NCI-H128 (cell line): ENCODE measurements around the gene RBM23.
"Not testable (repeated sequence)": the region's sequence is repeated elsewhere in the genome, so short reads cannot be mapped to it uniquely, and the experiment has no call there.

Experiments
- DNase-seq: peaks from one replicate; lab custom pipeline; 2025; ENCODE audit not compliant: unreplicated experiment; lab: John Stamatoyannopoulos, UW

RBM23 gene

DNA sequence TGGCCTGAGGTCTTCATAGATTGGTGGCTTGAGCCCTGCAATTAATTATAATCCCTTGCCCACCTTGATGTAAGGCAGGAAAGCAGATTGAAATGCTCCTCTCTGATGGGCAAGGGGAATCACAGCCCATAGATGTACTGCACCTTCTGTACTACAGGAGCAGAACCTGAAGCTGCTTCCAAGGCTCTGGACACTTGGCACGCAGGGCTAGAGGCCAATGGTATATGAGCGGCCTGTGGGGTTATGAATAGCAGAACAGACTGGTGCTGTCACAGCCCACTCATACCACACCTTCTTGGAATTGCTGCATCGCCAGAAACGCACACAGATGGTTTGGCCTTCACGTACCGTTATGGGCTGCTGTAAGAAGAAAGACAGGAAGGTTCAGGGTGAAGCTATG is 1.7 kb upstream of the RBM23 start:
- no peak for DNase-seq

DNA sequence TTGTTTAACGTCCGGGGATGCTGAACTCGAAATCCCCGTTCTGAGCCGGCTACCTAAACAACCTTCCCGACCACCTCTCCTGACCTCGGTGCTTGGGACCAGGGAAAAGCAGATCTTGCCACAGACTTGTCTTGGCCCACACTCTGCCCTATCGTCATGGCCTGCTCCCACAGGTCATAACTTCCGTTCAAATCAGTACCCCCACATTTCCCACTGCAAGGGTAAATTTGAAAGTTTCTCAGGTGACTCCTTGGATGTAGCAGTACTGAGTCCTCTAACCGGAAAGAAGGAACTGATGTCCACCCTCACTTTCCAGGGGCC is 612 bp upstream of the RBM23 start:
- DNase-seq, result no peak

GRCh38 chr14:22915886-22916521 is 2.9 kb downstream of the RBM23 start:
- no peak for DNase-seq

- DNase-seq, result not testable (repeated sequence)
Measured at GRCh38 chr14:22914836-22915235, 4.1 kb downstream of the RBM23 start.

GRCh38 chr14:22910916-22911315 is 8.0 kb downstream of the RBM23 start:
- DNase-seq, result no peak

GRCh38 chr14:22908601-22909000 is 10.3 kb downstream of the RBM23 start:
- DNase-seq, result no peak

DNA sequence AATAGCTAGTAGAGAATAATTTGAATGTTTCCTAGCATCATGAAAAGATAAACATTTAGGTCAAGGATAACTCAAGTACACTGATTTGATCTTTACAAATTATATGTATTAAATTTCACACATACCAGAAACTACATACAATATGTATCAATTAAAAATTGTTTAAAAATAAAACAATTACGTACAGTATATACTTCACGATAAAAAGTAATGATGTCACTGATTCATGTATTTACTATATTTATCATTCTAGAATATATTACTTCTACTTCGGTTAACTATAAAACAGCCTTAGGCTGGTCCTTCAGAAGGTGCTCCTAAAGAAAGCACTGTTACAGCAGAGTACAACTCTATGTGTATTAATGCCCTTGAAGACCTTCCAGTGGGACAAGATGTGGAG is 11.5 kb downstream of the RBM23 start:
- no peak for DNase-seq

DNA sequence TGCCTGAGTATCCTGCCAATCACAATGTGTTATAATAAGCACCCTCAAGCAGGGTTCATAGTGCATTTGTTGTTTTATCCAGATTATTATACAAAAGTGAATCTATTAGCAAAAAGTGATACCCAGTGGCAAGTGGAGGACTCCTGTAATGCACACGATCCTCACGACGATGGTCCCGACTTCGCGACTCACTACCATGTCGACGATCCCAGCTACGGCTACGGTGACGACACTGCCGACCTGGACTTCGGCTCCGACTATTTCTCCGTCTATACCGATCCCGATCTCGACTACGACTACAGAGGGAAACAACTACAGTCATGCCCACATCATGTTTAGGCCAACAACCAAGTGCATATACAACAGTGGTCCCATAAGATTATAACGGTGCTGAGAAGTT is 12.9 kb downstream of the RBM23 start:
- no peak for DNase-seq

DNA sequence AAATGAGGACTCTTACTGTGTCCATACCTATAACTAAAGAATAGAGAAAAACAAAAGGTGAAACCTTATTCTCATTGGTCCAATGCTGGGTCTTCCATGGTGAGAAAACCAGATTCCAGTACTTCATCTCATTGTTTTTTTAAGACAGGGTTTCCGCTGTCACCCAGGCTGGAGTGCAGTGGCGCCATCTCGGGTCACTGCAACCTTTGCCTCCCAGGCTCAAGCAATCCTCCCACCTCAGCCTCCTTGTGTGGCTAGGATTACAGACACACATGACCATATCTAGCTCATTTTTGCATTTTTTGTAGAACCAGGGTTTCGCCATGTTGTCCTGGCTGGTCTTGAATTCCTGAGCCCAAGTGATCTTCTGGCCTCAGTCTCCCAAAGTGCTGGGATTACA is 13.3 kb downstream of the RBM23 start:
- DNase-seq, result no peak

- no peak for DNase-seq
Measured at GRCh38 chr14:22903742-22904087, 15.2 kb downstream of the RBM23 start.

DNA sequence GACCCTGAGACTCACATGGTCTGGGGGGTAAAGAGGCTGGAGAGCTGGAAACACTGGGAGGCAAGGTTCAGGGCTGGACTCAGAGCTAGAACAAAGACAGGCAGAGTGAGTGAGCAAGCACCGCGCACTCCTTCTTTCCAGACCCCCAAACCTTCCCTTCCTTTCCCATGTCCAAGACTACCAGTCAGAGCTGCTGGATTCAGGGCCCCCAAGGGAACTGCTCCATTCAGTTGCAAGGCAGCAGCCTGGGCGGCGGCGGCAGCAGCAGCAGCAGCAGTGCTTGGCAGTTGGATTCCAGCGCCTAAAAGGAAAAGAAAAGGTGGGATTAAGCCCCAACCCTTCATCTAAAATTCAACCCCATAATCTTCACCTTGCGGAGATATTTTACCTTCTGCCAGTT is 17.1 kb downstream of the RBM23 start:
- DNase-seq, result no peak

GRCh38 chr14:22900081-22900799 is 18.7 kb downstream of the RBM23 start:
- DNase-seq, result no peak

- DNase-seq, result no peak
Measured at GRCh38 chr14:22898302-22899090, 20.5 kb downstream of the RBM23 start.

DNA sequence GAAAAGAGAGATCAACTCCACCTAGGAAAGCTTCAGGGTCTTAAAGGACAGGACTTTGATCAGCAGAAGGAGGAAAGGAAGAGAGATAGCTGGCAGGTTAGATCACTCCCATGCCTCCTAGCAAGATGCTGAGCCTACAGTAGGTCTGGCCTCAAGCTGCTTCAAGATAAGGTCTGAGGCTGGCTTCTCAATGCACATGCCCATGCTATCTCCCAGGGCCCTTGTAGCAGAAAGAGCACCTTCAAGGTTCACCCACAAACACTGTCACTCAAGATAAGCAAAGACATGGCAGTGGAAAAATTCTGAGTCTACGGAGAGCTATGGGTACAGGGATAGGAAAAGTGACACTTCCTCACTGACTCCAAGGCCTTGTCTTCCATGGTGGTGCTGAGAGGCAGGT is 21.6 kb downstream of the RBM23 start:
- DNase-seq, result no peak

DNA sequence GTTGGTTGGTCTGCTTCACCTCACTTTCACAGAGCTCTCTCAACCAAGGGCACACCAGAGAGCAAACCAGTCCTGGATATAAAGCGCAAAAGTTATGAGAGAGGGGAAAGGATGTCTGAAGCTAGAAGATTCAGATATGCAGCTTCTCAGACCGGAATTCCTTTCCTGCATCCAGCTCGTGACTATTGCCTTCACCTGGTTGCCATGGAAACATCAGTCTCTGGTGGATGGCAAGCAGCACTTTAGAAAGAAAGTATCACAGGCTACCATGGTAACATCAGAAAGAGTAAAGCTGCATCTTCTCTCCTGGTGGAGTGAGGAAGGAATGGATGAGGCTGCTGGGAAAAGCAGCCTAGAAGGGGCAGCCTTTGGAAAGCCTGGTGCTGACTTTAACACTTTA is 22.2 kb downstream of the RBM23 start:
- DNase-seq, result no peak

- DNase-seq, result no peak
Measured at GRCh38 chr14:22896356-22896755, 22.6 kb downstream of the RBM23 start.

- no peak for DNase-seq
Measured at GRCh38 chr14:22895402-22895801, 23.5 kb downstream of the RBM23 start.

- no peak for DNase-seq
Measured at GRCh38 chr14:22893706-22894105, 25.2 kb downstream of the RBM23 start.

- no peak for DNase-seq
Measured at GRCh38 chr14:22892488-22892887, 26.5 kb downstream of the RBM23 start.

DNA sequence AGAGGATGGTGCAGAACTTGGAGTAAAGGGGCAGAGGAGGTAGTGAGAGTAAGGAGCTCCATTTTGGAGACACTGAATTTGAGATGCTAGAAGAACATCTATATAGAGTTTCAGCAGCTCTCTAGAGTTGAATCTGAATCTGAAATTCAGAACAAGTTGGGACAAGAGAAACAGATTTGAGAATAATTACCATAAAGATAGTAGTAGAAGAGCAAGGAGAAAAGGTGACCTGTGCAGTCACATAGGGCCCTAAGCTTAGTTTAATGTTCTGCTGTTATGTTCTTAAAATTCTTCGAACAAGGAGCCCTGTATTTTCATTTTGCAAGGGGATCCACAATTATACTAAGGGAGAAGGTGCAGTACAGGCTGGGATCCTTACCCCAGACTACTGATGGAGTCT is 28.5 kb downstream of the RBM23 start:
- DNase-seq, result no peak

- DNase-seq, result no peak
Measured at GRCh38 chr14:22888662-22889061, 30.3 kb downstream of the RBM23 start.

DNA sequence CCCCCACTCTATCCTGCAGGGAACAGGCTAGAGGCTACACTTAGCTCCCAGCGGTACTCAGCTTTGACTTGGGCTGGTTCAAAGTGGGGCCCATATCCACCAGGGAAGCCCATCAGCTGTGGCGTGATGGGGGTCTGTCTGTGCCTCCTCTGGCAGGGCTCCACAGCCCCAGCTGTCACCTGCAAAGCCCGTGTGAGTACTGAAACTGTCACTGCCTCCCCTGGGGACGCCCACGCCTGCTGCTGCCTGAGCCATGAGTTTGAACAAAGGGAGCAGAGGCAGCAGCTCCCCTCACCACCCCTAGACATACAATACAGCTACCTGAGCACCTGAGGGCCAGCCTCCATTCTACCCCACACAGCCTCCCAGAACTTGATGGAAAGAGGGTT is 31.0 kb downstream of the RBM23 start:
- DNase-seq, result no peak
